ENCODE results near the gene SPATA17. TPM values are rescaled to one million over a fixed set of nuclear protein-coding genes. Genes with fewer than 3 reads are reported as not detected.

The SPATA17 gene
- total and polyA plus RNA-seq, 2 of the 8 experiments (the other 6 are each of a cell fraction or from before 2014, with no cell fraction given): 0.17 to 0.48 TPM

- Histone ChIP-seq H2BK12ac (ENCODE audit: low read depth, low read length) (no peak overlapping the region), H2AK5ac (ENCODE audit: low read depth, low read length) (no peak overlapping the region), H3K79me2 (ENCODE audit: control insufficient read depth in 1 of 2, insufficient read depth in 2 of 2, low read length in 2 of 2) (no peaks in the 10 kb centered on the region), H3K36me3 (ENCODE audit: control insufficient read depth in 2 of 4, insufficient read depth in 4 of 4, low read length in 3 of 4) (no peaks in the 10 kb centered on the region; a peak in 1 of 8 replicates), H3K9me3 (ENCODE audit: insufficient read depth in 2 of 2, low read depth in 1 of 2, low read length in 1 of 2) (no peaks in the 10 kb centered on the region), H3K9ac (replicated peaks in 1 of 4; ENCODE audit: extremely low read depth in 1 of 4, low read depth in 3 of 4, low read length in 3 of 4) (no peak overlapping the region), H3K4ac (replicated peaks; ENCODE audit: insufficient read length, low read depth, low read length) (no peak overlapping the region), H3K23me2 (ENCODE audit: low read depth, low read length) (no peaks in the 10 kb centered on the region), H3K4me1 (replicated peaks in 1 of 4; ENCODE audit: control insufficient read depth in 3 of 4, insufficient read depth in 4 of 4, low read length in 3 of 4) (no peaks in the 10 kb centered on the region), H3K56ac (replicated peaks; ENCODE audit: insufficient read length, low read depth, low read length) (no peak overlapping the region), H3K4me3 (ENCODE audit: extremely low read depth in 1 of 4, insufficient read depth in 2 of 4, low read depth in 3 of 4, low read length in 4 of 4) (no peak overlapping the region), H3K27ac (ENCODE audit: low read depth, low read length) (no peak overlapping the region), H3K4me2 (ENCODE audit: insufficient read depth in 1 of 2, low read depth in 2 of 2, low read length in 2 of 2) (no peak overlapping the region), H3K23ac (ENCODE audit: insufficient read length) (no peak overlapping the region), H2BK120ac (replicated peaks; ENCODE audit: low read depth, low read length) (no peak overlapping the region), H4K5ac (ENCODE audit: insufficient read length, low read depth, low read length) (no peak overlapping the region), H2BK20ac (ENCODE audit: low read length) (no peak overlapping the region), H3K79me1 (ENCODE audit: low read depth, low read length) (no peaks in the 10 kb centered on the region), H3K14ac (ENCODE audit: insufficient read length) (no peak overlapping the region), H4K8ac (ENCODE audit: extremely low read depth, insufficient read depth, low read length) (no peak overlapping the region), H2BK5ac (ENCODE audit: low read depth, low read length) (no peak overlapping the region), H4K20me1 (replicated peaks in 1 of 2; ENCODE audit: control insufficient read depth in 1 of 2, insufficient read depth in 2 of 2, low read length in 2 of 2) (no peaks in the 10 kb centered on the region), H2AFZ (ENCODE audit: low read length) (no peak overlapping the region), H4K91ac (replicated peaks; ENCODE audit: insufficient read length, low read length) (no peak overlapping the region), H2BK15ac (ENCODE audit: low read length) (no peak overlapping the region), H3K18ac (ENCODE audit: extremely low read depth, low read length) (no peak overlapping the region), H3K27me3 (replicated peaks in 1 of 4; ENCODE audit: control insufficient read depth in 3 of 4, extremely low read depth in 1 of 4, insufficient read depth in 3 of 4, low read length in 3 of 4) (no peaks in the 10 kb centered on the region)
- FAIRE-seq: no peak
- ChIA-PET POLR2A (ENCODE audit: partially characterized antibody) (no interaction called here), CTCF (ENCODE audit: partially characterized antibody) (no interaction called here)
- no peak for DNase-seq (ENCODE audit: low read depth in 1 of 2, low spot score in 2 of 2)
- TF ChIP-seq RNF2 (IDR thresholded peaks at IDR 0.05; ENCODE audit: borderline replicate concordance, low read depth, low read length, missing control alignments, poor library complexity, severe bottlenecking): no peak
- 88% methylated on average over 2 of the region's 2 CpGs; no CpG with 5 or more reads in 1 of the 2 experiments for WGBS, 2 experiments (ENCODE audit: extremely low coverage in 1 of 2, insufficient coverage in 1 of 2, insufficient read length in 1 of 2, insufficient replicate concordance in 2 of 2, low coverage in 1 of 2, low lambda C conversion rate in 2 of 2, missing lambda C conversion rate in 1 of 2)
Observed at GRCh38 chr1:217812175-217812574, 181.0 kb downstream of the SPATA17 start.

Data from H1 (cell line).